ENCODE measurements around the gene GRIN1. TPM values are rescaled to one million over a fixed set of nuclear protein-coding genes. Genes with fewer than 3 reads are reported as not detected.
A peak's percentile ranks its signal among the peaks of the same experiment; 100 is the strongest.
"Not testable (repeated sequence)": the region's sequence is repeated elsewhere in the genome, so short reads cannot be mapped to it uniquely, and the experiment has no call there.

Gene GRIN1
- total RNA-seq, 1 donor = not detected

- DNase-seq (ENCODE audit: low read depth) = peak; percentile 18
- H3K4me3 ChIP-seq (ENCODE audit: low read depth, low read length) = no peak overlapping the region
- TF ChIP-seq, protein P1, sequence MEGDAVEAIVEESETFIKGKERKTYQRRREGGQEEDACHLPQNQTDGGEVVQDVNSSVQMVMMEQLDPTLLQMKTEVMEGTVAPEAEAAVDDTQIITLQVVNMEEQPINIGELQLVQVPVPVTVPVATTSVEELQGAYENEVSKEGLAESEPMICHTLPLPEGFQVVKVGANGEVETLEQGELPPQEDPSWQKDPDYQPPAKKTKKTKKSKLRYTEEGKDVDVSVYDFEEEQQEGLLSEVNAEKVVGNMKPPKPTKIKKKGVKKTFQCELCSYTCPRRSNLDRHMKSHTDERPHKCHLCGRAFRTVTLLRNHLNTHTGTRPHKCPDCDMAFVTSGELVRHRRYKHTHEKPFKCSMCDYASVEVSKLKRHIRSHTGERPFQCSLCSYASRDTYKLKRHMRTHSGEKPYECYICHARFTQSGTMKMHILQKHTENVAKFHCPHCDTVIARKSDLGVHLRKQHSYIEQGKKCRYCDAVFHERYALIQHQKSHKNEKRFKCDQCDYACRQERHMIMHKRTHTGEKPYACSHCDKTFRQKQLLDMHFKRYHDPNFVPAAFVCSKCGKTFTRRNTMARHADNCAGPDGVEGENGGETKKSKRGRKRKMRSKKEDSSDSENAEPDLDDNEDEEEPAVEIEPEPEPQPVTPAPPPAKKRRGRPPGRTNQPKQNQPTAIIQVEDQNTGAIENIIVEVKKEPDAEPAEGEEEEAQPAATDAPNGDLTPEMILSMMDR (IDR thresholded peaks at IDR 0.05; ENCODE audit: insufficient read depth, low read length) = no peak
Measured at GRCh38 chr9:137116728-137117127, 22.2 kb upstream of the GRIN1 start.

DNA sequence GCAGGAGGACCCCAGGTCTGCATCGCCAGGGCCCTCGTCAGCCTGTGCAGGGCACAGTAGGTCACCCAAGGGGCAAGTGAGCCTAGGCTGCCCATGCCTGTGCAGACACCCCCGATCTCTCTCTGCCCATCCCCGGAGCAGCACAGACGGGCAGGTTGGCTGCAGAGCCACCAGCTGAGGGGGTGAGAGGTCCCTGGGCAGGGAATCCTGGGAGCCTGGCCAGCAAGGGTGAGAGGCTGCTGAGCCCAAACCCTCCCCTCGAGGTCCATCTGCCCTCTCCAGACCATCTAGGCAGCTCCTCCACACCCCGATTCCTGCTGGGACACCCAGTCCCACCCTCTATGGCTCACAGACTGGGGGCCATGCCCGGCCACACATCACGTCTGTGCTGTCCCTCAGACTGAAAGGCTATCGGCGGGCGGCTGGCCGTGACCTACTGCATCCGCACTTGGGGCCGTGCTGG lies 21.7 kb upstream of the GRIN1 start:
- H3K4me3 ChIP-seq (ENCODE audit: low read depth, low read length) = no peak overlapping the region
- no peak for DNase-seq (ENCODE audit: low read depth)
- TF ChIP-seq, protein P1 (IDR thresholded peaks at IDR 0.05; ENCODE audit: insufficient read depth, low read length) = no peak

- DNase-seq (ENCODE audit: low read depth); H3K4me3 ChIP-seq (ENCODE audit: low read depth, low read length): not testable (repeated sequence)
Measured at GRCh38 chr9:137118092-137118603, 20.8 kb upstream of the GRIN1 start.

DNA sequence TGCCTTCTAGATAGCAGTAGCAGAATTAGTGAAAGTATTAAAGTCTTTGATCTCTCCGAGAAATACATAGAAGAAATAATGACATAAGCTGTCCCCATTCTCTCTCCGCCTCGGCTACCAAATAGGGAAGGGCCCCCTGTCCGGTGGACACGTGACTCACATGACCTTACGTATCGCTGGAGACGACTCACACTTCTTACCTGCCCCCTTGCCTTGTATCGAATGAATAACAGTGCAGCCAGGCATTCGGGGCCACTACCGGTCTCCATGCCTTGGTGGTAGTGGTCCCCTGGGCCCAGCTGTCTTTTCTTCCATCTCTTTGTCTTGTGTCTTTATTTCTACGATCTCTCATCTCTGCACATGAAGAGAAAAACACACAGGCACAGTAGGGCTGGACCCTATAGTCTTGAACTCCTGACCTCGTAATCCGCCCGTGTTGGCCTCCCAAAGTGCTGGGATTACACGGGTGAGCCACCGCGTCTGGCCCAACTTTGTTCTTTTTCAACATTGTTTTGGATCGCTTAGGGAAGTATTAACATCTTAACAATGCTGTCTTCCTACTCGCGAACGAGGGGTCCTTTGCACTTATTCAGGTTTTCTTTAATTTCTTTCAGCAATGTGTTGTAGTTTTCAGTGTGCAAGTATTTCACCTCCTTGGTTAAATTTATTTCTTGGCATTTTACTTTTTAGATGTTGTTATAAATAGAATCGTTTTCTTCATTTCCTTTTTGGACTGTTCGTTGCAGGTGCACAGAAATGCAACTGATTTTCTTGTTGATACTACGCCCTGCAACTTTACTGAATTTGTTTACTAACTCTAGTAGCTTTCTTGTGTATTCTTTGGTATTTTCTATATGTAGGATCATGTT lies 16.8 kb upstream of the GRIN1 start:
- H3K4me3 ChIP-seq (ENCODE audit: low read depth, low read length); DNase-seq (ENCODE audit: low read depth): not testable (repeated sequence)

DNA sequence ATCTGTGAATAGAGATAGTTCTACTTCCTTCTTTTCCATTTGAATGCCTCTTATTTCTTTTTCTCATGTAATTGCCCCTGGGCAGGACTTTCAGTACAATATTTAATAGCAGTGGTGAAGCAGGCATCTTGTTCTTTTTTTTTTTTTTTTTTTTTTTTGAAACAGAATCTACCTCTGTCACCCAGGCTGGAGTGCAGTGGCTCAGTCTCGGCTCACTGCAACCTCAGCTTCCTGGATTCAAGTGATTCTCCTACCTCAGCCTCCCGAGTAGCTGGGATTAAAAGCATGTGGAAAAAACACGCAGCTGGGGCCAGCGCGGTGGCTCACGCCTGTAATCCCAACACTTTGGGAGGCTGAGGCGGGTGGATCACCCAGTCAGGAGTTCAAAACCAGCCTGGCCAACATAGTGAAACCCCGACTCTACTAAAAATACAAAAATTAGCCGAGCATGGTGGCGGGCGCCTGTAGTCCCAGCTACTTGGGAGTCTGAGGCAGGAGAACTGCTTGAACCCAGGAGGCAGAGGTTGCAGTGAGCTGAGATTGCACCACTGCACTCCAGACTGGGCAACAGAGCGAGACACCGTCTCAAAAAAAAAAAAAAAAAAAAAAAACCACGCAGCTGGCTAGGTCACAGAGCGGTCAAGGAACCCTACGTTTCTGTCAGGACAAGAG lies 16.0 kb upstream of the GRIN1 start:
- H3K4me3 ChIP-seq (ENCODE audit: low read depth, low read length); DNase-seq (ENCODE audit: low read depth): not testable (repeated sequence)

DNA sequence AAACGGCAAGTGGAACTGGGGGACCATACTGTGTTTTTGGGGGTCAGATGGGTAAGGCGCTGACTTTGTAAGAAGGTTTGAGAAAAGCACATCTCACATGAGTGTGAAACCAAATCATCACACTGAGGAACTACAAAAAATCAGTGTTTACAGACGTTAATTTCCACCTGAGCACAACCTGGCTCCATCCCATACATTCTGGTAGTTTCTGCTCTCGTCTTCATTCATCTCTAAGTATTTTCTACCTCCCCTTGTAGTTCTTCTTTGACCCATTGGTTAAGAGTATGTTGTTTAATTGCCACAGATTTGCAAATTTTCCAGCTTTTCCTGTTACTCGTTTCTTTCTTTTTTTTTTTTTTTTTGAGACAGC lies 15.5 kb upstream of the GRIN1 start:
- TF ChIP-seq, protein P1 (IDR thresholded peaks at IDR 0.05; ENCODE audit: insufficient read depth, low read length) = no peak
- no peak overlapping the region for H3K4me3 ChIP-seq (ENCODE audit: low read depth, low read length)
- DNase-seq (ENCODE audit: low read depth) = no peak

GRCh38 chr9:137123952-137124462 lies 14.9 kb upstream of the GRIN1 start:
- H3K4me3 ChIP-seq (ENCODE audit: low read depth, low read length) = not testable (repeated sequence)

DNA sequence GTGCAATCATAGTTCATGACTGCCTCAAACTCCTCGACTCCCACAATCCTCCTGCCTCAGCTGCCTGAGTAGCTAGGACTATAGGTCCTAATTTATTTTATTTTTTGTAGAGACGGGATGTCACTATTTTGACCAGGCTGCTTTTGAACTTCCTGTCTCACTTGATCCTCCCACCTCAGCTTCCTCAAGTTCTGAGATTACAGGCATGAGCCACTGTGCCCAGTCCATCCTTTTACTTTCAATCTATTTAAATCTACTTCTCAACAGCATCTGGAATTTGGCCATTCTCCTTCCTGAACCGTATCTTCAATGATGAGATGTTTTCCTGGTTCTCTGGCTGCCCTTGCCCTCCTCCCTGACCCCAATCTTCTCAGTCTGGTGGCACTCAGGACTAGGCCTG lies 12.2 kb upstream of the GRIN1 start:
- TF ChIP-seq, protein P1 (IDR thresholded peaks at IDR 0.05; ENCODE audit: insufficient read depth, low read length) = no peak
- no peak for DNase-seq (ENCODE audit: low read depth)

More at GRCh38 chr9:137123952-137124462, 14.9 kb upstream of the GRIN1 start:
- DNase-seq (ENCODE audit: low read depth) = not testable (repeated sequence)

More for the DNA sequence above, 12.2 kb upstream of the GRIN1 start:
- H3K4me3 ChIP-seq (ENCODE audit: low read depth, low read length) = peak overlapping the region; percentile 81
